Hematopoietic multipotent progenitor cell treated with erythropoietin and hydrocortisone succinate and interleukin-3 and kit ligand, for 6 days (in vitro differentiated cells): Measurements from ENCODE around the gene PDS5A.
"Not testable (repeated sequence)": the region's sequence is repeated elsewhere in the genome, so short reads cannot be mapped to it uniquely, and the experiment has no call there.

Experiments used
- DNase-seq: peaks from one replicate; pipeline ENCODE4 v3.0.0-alpha.2; 2015

Gene PDS5A, protein sequence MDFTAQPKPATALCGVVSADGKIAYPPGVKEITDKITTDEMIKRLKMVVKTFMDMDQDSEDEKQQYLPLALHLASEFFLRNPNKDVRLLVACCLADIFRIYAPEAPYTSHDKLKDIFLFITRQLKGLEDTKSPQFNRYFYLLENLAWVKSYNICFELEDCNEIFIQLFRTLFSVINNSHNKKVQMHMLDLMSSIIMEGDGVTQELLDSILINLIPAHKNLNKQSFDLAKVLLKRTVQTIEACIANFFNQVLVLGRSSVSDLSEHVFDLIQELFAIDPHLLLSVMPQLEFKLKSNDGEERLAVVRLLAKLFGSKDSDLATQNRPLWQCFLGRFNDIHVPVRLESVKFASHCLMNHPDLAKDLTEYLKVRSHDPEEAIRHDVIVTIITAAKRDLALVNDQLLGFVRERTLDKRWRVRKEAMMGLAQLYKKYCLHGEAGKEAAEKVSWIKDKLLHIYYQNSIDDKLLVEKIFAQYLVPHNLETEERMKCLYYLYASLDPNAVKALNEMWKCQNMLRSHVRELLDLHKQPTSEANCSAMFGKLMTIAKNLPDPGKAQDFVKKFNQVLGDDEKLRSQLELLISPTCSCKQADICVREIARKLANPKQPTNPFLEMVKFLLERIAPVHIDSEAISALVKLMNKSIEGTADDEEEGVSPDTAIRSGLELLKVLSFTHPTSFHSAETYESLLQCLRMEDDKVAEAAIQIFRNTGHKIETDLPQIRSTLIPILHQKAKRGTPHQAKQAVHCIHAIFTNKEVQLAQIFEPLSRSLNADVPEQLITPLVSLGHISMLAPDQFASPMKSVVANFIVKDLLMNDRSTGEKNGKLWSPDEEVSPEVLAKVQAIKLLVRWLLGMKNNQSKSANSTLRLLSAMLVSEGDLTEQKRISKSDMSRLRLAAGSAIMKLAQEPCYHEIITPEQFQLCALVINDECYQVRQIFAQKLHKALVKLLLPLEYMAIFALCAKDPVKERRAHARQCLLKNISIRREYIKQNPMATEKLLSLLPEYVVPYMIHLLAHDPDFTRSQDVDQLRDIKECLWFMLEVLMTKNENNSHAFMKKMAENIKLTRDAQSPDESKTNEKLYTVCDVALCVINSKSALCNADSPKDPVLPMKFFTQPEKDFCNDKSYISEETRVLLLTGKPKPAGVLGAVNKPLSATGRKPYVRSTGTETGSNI (N-terminal part only)

DNA sequence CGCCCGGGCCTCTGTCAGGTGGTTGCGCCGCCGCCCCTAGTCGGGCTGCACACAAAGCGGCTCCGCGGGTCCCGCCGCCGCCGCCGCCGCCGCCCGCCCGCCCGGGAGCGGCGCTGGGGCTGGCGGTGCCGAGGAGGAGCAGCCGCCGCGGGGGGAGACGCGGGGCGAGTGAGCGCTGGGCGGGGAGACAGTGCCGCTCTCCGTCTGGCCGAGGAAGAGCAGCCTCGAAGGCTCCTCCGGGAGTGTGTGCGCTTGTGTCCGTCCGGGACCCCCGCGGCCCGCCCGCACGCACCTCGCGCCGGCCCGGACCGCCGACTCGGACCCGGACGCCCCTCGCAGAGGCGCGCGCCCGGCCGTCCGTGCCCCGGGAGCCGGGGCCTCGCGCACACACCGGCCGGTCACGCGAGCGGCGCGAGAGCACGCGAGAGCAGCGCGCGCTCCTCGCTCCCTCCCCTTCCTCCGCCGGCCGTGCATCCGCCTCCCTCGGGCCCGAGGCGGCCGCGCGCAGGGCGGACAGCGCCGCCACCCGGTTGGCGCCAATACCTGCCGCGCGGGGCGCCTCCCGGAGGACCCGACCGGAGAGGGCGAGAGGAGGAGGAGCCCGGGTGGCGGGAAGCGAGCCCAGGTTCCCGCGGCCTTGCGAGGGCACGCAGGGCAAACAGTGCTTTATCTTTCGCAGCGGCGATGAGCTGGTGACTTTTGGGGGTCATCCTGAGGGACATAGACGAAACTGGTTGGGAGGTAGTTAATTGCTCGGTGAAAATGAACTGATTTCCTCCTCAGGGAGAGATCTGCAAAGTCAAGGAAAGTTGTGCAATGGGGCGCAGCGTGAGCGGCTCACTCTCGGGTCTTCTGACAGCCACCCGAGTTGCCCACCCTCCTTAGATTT lies at the start of gene PDS5A:
Gene PDS5A (minus strand): TSS at position 423 of the 889 bp plus-strand sequence. CDS start 1,334 bp downstream, outside the sequence.
- DNase-seq = peak; percentile 92

DNA sequence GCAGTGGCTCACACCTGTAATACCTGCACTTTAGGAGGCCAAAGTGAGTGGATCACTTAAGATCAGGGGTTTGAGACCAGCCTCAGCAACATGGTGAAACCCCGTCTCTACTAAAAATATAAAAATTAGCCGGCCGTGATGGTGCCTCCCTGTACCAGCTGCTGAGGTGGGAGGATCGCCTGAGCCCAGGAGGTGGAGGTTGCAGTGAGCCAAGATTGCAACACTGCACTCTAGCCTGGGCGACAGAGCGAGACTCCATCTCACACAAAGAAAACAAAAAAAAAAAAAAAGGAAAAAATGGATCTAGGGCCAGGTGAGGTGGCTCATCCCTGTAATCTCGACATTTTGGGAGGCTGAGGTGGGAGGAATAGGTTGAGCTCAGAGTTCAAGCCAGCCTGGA lies 46.3 kb upstream of the PDS5A start:
- DNase-seq = not testable (repeated sequence)

DNA sequence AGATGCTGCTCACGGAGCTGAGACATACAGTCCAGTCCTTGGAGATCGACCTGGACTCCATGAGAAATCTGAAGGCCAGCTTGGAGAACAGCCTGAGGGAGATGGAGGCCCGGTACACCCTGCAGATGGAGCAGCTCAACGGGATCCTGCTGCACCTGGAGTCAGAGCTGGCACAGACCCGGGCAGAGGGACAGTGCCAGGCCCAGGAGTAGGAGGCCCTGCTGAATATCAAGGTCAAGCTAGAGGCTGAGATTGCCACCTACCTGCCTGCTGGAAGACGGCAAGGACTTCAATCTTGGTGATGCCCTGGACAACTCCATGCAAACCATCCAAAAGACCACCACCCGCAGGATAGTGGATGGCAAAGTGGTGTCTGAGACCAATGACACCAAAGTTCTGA lies 43.4 kb upstream of the PDS5A start:
- DNase-seq = not testable (repeated sequence)

DNA sequence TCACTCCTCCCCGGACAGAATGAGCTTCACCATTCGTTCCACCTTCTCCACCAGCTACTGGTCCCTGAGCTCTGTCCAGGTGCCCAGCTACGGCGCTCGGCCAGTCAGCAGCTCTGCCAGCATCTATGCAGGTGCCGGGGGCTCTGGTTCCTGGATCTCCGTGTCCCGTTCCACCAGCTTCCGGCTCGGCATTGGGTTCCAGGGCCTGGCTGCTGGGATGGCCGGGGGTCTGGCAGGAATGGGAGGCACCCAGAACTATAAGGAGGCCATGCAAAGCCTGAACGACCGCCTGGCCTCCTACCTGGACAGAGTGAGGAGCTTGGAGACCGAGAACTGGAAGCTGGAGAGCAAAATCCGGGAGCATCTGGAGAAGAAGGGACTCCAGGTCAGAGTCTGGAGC lies 42.5 kb upstream of the PDS5A start:
- no peak for DNase-seq

DNA sequence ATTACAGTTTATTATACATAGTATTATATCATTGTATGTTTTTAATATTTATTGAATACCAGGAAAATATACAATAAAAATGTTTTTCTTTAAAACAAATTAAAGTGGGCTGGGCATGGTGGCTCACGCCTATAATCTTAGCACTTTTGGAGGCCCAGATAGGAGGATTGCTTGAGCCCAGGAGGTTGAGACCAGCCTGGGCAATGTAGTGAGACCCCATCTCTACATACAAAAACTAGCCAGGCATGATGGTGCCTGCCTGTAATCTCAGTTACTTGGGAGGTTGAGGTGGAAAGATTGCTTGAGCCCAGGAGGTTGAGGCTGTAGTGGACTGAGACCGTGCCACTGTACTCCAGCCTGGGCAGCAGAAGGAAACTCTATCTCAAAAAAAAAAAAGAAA lies 38.3 kb upstream of the PDS5A start:
- DNase-seq = no peak

DNA sequence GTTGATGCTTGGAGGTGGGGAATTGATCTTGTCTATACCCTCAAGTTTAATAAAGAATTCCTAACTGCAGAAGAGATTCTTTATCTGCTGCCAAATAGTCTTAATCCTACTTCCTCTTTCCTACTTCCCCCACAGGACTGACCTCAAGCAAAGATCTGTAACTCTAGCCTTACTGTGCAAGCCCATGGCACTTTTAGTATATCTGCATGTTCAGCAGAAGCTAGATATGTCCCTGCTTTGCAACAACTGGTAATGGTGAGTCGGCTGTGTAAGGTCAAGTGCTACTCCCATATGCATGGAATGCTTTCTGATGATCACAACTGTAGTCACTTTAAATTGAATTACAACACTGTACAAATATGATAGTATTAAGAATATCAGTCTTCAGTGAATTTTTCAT lies 26.3 kb upstream of the PDS5A start:
- peak; percentile 67 for DNase-seq

DNA sequence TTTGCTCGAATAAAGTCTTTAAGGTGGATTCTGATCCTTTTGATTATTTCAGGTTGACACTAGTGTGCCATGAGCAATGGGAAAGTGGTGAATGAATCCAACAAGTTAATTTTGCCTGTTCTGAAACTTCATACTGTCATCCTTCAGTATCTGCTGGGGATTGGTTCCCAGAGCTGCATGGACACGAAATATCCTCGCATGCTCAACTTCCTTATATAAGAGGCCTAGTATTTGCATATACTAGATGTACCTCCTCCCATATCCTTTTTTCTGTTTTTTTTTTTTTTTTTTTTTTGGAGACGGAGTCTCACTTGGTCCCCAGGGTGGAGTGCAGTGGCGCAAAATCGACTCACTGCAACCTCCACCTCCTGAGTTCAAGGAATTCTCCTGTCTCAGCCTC lies 23.0 kb upstream of the PDS5A start:
- DNase-seq = no peak

DNA sequence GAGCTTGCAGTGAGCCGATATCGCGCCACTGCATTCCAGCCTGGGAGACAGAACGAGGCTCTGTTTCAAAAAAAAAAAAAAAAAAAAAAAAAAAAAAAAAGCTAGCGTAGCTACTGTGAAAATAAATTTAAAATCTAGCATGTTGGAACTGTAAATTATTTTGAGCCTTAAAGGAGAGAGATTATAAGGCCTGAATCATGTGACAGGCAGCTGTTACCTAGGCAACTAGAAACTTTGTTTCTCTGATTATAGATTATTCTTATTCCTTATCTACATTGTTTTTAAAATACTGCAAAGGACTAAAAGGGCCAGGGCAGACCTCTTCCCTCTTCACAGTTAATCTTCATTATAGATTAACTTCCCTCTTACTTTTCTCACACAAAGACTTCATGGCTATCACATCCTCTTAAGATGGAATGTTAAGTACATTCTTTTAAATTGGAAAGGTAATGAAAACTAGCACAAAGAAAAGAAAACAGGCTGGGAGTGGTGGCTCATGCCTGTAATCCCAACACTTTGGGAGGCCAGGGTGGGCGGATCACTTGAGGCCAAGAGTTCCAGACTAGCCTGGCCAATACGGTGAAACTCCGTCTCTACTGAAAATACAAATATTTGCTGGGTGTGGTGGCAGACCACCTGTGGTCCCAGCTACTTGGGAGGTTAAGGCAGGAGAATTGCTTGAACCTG lies 21.1 kb upstream of the PDS5A start:
- peak; percentile 37 for DNase-seq

DNA sequence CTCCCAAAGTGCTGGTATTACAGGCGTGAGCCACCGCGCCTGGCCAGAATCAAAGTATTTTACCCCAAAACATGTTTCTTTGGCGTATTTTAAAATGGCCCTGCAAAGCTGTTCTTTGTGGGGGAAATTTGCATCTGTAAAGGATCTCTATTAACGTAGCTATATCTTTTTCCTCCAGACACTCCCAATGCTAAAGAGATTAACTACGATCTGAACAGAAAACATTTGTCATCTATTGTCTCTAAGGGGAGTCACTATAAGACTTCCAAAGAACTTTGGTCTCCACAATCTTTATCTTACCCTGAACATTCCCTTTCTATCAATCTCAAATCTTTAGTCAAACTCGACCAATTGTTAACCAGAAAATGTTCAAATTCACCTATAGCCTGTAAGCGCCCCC lies 19.1 kb upstream of the PDS5A start:
- no peak for DNase-seq

DNA sequence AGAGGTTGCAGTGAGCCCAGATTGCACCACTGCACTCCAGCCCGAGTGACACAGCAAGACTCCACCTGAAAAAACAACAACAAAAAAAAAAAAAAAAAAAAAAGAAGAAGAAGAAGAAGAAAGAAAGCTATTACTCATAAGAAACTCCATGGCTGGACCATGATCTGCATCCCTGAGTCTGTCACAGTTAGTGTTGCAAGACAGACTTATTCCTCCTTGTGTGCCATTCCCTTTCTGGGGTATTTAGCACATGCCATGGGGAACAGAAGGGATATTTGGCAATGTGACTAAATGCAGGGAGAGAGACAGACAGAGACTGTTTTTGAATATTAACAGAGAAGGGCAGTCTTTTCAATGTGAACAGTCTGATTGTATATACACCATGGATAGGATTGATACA lies 16.7 kb upstream of the PDS5A start:
- DNase-seq = no peak

DNA sequence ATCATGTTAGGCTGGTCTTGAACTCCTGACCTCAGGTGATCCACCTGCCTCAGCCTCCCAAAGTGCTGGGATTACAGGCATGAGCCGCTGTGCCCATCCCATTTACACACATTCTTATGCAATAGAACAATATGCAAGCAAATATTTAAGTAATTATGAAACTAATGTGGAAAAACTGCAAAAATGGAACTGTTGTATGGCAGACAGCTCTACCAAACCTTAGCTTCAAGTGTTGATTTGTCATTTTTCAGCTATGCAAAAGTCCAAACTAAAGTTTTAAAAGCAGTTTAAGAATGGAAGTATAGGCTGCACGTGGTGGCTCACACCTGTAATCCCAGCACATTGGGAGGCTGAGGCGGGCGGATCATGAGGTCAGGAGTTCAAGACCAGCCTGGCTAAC lies 11.7 kb upstream of the PDS5A start:
- not testable (repeated sequence) for DNase-seq

DNA sequence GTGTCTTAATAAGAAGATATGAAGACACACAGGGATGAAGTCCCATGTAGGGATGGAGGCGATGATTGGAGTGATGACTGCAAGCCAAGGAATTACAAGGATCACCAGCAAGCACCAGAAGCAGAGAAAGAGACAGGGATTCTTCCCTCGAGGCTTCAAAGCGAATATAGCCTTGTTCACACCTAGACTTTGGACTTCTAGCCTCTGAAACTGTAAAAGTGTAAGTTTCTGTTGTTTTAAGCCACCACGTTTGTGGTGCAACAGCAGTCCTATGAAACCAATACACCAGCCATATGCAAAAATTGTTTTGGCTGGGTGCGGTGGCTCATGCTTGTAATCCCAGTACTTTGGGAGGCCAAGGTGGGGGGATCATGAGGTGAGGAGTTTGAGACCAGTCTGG lies 9.8 kb upstream of the PDS5A start:
- no peak for DNase-seq

DNA sequence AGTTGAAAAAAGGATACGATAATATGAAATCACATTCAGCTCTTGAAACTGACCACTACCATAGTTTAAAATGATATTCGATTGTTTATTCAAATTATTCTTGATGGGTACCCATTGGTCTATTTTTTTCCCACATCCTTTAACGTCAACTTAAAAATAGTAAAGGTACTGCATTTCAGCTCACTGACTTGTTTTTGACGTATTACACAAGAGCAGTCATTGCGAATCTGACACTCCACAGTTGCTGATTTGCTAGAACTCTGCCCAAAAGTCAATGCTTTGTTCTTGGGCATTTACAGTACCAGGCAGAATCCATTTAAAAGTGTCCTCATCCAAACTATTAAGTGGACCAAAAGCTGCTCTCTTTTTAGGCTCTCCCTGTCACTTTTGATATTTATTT lies 1.2 kb upstream of the PDS5A start:
- DNase-seq = no peak

DNA sequence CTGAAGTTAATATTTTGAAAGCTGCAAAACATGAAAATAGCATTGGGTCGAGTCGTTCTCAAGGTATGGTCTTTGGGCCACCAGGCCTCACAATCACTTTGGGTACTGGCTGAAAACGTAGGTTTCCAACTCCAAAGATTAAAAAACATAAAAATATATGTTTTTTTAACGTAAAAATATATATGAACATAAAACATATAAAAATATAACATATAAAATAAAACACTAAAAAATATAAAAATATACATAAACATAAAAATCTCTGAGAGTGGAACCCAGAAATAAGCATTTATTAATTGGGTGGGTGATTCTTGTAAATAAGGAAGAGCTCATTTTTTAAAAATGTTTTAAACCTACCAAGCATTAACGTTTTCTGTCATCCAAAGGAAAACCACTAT lies 666 bp upstream of the PDS5A start:
- no peak for DNase-seq

DNA sequence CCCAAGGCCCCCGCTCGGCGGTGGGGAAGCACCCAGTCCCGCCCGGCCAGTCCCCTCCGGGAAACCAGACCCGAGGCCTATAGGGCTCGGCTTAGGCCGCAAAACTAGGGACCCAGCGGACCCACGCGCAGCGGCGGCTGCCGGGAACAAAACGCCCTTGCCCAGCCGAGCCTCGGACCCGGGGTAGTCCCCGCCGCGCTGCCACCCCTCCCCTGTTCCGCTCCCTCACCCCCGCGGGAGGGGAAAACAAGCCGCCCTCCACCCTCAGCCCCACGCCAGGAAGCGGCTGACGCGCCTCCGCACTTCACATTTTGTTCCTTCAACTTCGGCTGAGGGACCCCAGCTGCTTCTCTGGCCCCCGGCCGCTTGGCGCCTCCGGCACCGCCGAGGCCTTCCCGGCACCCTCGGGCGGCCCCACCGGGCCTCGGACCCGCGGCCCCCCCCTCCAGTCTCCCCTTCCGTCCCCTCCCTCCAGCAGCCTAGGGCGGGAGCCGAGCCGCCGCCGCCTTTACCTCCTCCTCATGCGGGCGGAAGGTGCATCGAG lies 694 bp downstream of the PDS5A start:
- peak; percentile 52 for DNase-seq

DNA sequence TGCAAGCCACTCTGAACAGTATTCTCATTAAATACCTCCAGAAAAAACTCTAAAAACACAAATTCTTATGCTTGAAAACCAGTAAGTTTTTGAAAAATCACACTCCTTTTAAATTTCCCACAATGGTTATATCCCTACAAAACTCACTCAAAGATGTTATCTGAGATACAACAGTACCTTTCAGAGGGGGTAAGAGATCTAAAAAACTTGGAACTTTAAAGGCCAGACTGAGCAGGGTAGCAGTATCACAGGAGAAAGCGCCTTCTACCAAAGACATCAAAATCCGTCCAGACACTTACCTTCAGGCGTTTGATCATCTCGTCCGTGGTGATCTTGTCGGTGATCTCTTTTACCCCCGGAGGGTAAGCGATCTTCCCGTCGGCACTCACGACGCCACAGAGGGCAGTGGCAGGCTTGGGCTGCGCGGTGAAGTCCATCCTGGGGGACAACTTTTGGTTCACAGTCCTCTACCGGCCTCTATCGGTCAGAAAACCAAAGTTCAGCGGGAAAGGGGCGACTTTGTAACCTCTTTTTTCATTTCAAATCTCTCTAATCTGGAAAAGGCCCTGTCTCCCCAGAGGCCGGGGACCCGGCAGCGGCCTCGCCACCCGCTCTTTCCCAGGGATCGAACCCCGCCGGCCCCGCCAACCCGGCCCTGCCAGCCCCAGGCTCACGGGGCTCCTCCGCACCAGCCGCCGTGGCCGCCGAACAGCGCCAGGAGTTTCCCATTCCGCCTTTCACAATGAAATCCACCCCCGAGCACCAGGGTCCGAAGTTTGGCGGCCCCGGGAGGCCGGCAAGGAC lies 1.4 kb downstream of the PDS5A start:
- DNase-seq = peak; percentile 92

DNA sequence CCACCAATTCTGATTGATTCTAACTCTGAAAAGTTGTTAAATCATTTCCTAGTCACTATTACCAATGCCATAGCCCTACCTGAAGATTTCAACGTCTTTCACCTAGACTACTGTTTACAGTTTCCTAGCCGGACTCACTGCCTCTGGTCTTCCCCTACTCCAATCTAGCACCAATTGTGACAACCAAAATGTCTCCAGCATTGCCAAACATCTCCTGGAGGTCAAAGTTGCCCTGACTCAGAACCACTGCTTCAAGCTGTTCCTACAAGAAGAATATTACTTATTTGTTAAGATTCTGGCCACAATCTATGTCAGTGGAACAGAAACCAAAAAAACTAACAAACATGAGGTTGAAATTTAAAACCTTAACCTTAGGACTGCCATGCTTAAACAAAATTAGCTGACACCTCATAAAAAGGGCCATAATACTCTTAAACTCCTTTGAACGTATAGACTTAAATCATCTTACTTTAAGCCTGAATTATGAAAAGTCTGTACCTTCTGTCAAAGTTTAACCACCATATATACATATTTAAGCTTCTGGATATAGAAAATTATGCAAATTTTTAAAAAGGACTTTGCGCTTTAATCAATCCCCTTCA lies 2.1 kb downstream of the PDS5A start:
- no peak for DNase-seq

DNA sequence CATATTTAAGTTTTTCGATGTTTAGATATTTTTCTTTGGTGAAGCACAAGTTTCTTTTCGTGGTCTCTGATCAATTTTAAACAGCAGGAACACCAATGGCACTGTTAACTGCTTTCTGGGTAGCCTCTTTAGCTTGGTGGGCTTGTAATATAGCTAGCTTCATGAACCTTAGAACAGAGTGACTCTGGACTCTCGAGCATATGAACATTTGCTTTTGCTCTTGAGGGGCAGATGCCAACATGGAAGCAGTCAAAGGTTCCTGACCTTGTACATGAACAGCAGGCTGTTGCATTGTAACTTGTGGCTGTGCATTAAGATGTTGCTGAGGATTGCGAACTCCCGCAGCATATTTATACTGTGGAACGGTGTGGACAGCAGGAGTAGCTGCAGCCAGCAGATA lies 4.7 kb downstream of the PDS5A start:
- DNase-seq = not testable (repeated sequence)

DNA sequence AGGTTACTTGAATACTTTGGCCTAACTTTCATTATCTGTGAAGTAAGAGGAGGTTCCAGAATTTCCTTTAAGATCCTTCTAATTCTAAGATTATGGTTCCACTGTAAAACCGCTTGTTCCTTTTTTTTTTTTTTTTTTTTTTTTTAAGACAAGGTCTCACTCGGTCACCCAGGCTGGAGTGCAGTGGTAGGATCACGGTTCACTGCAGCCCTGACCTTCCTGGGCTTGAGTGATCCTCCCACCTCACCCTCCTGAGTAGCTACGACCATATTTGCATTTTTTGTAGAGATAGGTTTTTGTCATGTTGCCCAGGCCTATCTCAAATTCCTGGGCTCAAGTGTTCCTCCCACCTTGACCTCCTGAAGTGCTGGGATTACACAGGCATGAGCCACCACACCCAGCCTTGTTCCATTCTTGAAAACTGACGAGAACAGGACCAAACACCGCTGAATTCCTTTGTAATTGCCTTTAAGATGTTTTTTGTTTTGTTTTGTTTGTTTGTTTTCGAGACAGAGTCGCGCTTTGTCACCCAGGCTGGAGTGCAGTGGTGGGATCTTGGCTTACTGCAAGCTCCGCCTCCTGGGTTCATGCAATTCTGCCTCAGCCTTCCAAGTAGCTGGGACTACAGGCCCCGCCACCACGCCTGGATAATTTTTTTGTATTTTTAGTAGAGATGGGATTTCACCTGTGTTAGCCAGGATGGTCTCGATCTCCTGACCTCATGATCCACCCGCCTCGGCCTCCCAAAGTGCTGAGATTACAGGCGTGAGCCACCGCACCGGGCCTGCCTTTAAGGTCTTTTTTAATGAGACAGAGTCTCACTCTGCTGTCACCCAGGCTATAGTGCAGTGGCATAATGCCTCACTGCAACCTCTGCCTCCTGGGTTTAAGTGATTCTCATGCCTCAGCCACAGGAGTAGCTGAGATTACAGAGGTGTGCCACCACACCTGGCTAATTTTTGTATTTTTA lies 6.8 kb downstream of the PDS5A start:
- DNase-seq = peak; percentile 57
